H1 (cell line): ENCODE measurements around the gene MASP1. TPM values are rescaled to one million over a fixed set of nuclear protein-coding genes. Genes with fewer than 3 reads are reported as not detected.

Experiments used
- CHD7 ChIP-seq: fragments of 300-600 bp; sonication (generic); IDR thresholded peaks from 2 replicates; pipeline ENCODE4 v1.7.1; 2012; ENCODE audit warnings: low read length, moderate library complexity, mild to moderate bottlenecking, inconsistent platforms; ENCODE audit not compliant: insufficient replicate concordance
- MAFK ChIP-seq: IDR thresholded peaks from 2 replicates; pipeline ENCODE4 v1.6.1; 2012; ENCODE audit warnings: low read depth, mild to moderate bottlenecking, improper control_type of control experiment, low read length
- SP1 ChIP-seq: IDR thresholded peaks from 2 replicates; pipeline ENCODE4 v1.6.1; 2011; ENCODE audit warnings: low read depth, low read length
- SP2 ChIP-seq: IDR thresholded peaks from 2 replicates; pipeline ENCODE4 v1.6.1; 2012; ENCODE audit warnings: mild to moderate bottlenecking, low read length, inconsistent platforms
- SP4 ChIP-seq: IDR thresholded peaks from 2 replicates; pipeline ENCODE4 v1.6.1; 2012; ENCODE audit warnings: low read length, inconsistent platforms
- SRF ChIP-seq: IDR thresholded peaks from 2 replicates; pipeline ENCODE4 v1.6.1; 2011; ENCODE audit warnings: mild to moderate bottlenecking, low read depth, low read length, moderate library complexity
- SUZ12 ChIP-seq: fragments of 200-600 bp; sonication (generic); IDR thresholded peaks from 2 replicates; pipeline ENCODE4 v1.6.1; 2012; ENCODE audit warnings: mild to moderate bottlenecking, inconsistent platforms, low read length, moderate library complexity, mixed read lengths
- TEAD4 ChIP-seq: IDR thresholded peaks from 2 replicates; pipeline ENCODE4 v1.6.1; 2012; ENCODE audit warnings: low read depth, low read length, inconsistent platforms, mixed read lengths
- YY1 ChIP-seq: IDR thresholded peaks from 2 replicates; pipeline ENCODE4 v1.6.1; 2011; ENCODE audit warnings: low read depth, mild to moderate bottlenecking, low read length
- polyA plus RNA-seq, 7 experiments: library from polyadenylated mRNA; depleted of rRNA in 3 of 7; stranded (reverse) in 5 of 7; unstranded in 2 of 7; fragments of >200 nt in 5 of 7; fragments of 200-250 nt in 2 of 7; gene quantifications; 1 replicate in 5 of 7; 2 replicates in 1 of 7; 4 replicates in 1 of 7; pipeline versions ENCODE4 v1.2.1 to v1.2.3, GENCODE V29; 2011 to 2013; ENCODE audit warnings: missing spikeins in 2 of 7, mixed read lengths in 2 of 7
- total RNA-seq: library from RNA; stranded (reverse); fragmentation: NEBNext Ultra II Directional; extraction: Animal tissue kit (Norgen Biotek cat#: 25700); gene quantifications from 2 replicates; pipeline ENCODE4 v1.2.1, GENCODE V29; 2021

The MASP1 gene
- total and polyA plus RNA-seq, 2 of the 8 experiments (the other 6 are each of a cell fraction or from before 2014, with no cell fraction given): 2.7 to 3.5 TPM

- TF ChIP-seq CHD7 (no peak), TEAD4 (no peak), SRF (no peak), SUZ12 (no peak), SP2 (no peak), SP1 (no peak), YY1 (no peak), SP4 (no peak), MAFK (no peak)
Observed at GRCh38 chr3:187212196-187212545, 79.4 kb downstream of the MASP1 start (continued).
